GM19099 (cell line): ENCODE measurements around the gene CCL16.

Experiments used
- POLR2A ChIP-seq: IDR thresholded peaks from 3 replicates; pipeline ENCODE4 v1.6.1; 2011; ENCODE audit warnings: low read depth; ENCODE audit not compliant: insufficient read length; ENCODE audit errors: extremely low read depth

CCL16 gene

DNA sequence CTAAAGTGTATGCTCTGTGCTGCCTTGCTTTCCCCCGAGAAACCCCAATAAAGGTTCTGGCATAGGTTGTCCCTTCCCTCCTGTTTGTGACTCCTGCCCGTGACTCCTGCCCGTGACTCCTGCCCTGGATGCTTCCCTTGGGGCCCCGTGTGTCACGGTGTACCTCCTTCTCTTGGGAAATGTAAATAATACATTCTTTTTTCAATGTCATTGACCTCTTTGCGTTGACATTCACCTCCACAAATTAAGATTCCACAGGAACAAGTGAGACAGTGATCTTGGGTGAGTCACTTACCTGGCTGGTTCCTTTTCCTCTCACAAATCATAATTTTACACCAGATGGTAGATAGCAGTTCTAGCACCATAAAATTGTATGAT, 19.4 kb upstream of the CCL16 start:
- TF ChIP-seq POLR2A, result no peak

DNA sequence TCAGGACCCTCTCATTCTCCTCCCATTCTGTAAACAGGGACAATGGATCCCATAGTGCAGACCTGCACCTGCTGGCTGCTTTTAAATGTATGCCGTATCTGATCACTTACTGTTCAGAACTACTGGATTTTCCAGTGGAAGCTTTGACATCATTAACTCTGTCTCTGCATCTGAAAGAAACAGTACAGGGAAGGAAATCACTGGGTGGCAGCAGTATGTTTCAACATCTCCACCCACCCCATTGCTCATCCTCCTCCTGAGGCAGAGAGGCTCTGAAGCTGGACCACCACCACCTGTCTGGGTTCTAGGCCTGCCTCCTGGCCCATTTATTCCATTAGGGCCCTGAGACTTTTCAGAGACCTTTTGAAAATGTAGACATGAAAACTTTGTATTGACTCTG, 17.5 kb upstream of the CCL16 start:
- no peak for TF ChIP-seq POLR2A

DNA sequence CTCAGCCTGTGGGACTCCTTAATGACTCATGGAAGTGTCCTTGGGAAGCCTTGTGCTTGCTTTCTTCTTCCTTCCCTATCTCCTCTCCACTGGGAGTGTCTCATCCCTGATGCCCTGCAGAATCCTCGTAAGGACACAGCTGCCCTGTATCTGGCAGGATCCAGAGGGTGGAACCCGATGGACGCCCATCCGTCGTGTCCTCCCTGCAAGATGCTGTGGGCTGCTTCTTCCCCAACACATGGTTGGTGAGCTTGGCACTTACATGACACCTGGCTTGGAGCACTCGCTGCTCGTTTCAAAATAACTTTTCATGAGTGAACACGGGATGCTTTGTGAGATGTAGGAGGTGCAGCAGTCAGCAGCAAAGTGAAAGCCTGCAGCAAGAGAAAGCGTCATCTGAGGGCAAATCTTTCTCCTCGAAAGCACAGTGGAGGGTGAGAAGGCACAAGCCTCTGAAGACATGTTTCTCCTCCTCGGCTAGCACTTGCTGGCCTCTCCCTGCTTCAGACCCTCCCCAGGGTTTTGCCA, 16.8 kb upstream of the CCL16 start:
- TF ChIP-seq POLR2A, result no peak

GRCh38 chr17:35991075-35991474, 9.8 kb upstream of the CCL16 start:
- no peak for TF ChIP-seq POLR2A

- TF ChIP-seq POLR2A, result no peak
These were observed 6.9 kb upstream of the CCL16 start for GRCh38 chr17:35988164-35988563.

DNA sequence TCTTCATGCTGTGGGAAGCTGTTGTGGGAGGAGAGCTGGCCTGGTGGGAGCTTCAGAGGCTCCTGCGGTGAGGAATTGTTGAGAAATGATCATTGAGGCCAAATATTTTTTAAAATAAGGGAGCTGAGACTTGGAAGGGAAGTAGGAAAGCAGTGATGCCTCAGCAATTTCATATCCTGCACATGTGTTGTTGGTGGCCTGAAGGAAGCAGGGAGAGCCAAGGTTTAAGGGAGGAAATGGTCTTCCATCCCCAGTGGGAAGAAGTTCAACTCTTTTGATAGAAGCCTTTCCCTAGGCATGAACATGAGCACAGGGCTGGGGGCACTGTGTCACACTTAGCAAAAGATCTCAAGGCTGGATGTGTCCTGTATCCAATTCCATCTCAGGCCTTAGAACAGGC, 5.3 kb upstream of the CCL16 start, which contains the start of gene CCL14:
TSS of gene CCL14 (minus strand) at position 87 of the 400 bp plus-strand sequence. CDS start at position 7, 80 bp downstream.
- TF ChIP-seq POLR2A, result no peak

GRCh38 chr17:35984140-35984539, 2.8 kb upstream of the CCL16 start:
- TF ChIP-seq POLR2A, result no peak

DNA sequence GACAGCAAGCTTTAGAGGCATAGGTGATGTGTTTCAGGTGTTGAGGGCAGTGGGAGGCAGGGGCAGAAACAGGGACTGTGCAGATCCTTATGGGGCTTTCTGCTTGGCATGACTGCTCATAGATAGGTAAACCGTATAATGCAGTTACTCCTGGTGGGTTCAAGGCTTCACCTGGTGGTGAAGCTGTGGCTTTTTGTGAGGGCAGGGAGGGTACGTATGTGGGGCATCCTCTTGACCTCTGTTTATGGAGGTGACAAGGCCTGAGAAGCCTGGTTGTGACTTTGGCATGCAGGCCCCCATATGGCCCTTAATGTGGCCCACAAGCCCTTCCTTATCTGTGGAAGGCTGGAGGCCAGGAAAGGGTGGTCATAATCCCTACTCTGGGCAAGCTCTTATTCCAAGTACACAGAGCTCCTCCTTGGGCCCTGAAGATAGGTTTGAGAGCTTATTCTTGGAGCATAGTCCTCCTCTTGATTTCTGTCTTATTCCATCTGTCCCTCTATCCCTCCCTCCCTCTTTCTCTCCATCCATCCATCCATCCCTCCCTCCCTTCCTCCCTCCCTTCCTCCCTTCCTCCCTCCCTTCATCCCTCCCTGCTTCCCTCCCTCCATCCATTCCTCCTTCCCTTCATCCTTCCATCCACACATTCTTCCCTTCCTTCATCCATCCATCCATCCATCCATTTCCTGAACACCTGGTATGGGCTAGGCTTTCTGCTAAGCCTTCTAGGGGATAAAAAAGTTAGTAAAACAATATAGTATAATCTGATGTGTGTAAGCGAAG, 1.3 kb upstream of the CCL16 start:
- no peak for TF ChIP-seq POLR2A

DNA sequence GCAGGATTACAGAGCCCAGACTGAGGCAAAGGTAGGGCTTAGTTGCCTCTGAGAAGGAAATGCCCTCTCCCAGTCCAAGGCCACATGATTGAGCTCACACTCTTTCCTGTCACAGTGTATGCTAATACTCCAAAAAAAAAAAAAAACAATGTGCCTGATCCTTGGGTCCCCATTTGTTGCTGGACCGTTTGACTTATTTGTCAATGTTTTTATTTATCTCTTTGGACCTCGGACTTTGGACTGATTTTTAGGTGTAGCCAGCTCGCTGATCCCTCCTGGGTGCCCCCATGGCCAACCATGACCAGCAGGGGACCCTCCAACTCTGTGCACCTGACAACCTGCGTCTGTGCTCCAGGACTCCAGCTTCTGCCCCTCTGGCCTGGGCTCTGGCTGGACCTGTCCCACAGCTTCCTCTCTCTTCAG, 622 bp upstream of the CCL16 start:
- TF ChIP-seq POLR2A, result no peak

DNA sequence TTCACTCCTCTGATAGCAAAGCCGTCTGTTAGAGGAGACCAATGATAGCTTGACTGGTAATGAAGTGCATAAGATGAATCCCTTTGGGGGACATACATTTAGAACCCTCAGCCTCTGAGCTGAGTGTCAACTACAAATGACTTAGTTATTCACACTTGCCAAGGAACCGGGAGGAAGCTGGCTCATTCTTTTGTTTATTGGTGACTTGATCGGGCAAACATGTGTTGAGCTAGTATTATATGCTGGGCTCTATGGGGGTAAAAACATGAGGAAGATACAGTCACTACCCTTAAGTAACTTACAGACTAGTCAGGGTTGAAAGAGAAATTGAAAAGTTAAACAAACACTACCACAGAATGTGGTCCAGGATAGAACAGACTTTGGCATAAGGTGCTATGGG, 3.0 kb downstream of the CCL16 start:
- no peak for TF ChIP-seq POLR2A

DNA sequence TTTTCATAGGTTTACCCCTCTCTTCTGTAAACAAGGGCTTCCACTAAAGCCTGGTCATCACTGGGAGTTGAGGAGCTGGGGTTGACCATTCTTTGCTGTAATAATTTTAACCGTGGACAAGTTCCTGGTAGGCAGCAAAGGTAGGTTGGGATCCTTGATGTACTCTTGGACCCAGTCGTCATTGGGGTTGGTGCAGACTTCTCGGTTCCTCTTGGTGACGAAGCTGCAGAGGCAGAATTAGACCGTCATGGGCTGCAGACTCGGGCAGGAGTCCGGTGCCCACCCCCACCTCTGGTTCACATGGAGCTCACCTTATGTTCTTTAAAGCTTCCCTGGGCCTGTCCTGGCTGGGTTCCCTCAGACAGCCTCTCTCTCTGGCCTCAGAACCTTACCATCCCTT, 3.8 kb downstream of the CCL16 start:
- TF ChIP-seq POLR2A, result no peak

- no peak for TF ChIP-seq POLR2A
These were observed 7.7 kb downstream of the CCL16 start for GRCh38 chr17:35973333-35974260.

- TF ChIP-seq POLR2A, result no peak
These were observed 8.4 kb downstream of the CCL16 start for GRCh38 chr17:35972945-35973332.

GRCh38 chr17:35972535-35972934, 8.8 kb downstream of the CCL16 start:
- no peak for TF ChIP-seq POLR2A

GRCh38 chr17:35972066-35972465, 9.2 kb downstream of the CCL16 start:
- TF ChIP-seq POLR2A, result no peak
